ENCODE results near the gene TMEM204.
A peak's percentile ranks its signal among the peaks of the same experiment; 100 is the strongest.

TMEM204 gene

GRCh38 chr16:1524366-1524765 lies 9.1 kb upstream of the TMEM204 start:
- no peak for DNase-seq

DNA sequence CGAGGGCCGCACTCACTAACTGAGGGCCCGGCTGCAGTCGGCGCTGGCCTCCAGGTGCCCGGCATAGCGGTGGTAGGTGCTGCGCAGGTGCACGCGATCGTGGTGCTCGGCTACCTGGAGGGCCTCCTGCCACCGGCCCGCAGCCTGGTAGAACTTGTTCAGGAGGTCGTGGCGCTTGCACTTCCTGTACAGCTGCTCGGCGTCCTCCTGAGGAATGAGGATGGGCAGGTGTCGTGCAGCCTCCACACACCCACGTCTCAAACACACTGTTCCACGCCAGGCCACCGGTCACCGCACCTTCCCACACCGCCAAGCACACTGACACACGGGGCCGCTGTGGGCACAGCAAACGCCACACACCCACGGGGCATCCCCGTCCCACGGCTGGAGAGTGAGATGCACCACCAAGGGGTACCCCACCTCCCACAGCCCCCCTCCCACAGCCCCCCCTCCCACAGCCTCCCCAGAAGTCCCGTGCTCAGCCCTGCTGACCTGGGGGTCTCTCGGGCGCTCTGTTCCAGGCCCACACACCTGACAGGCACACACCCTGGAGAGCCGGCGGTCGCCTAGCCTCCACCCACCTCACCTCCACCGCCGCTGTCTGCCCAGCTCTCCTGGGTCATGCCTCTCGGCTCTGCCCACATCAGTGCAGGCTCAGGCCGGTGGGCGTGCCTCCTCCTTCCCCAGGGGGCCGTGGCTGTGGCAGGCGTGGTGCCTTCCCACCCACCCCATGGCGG lies 7.4 kb upstream of the TMEM204 start:
- no peak for DNase-seq

DNA sequence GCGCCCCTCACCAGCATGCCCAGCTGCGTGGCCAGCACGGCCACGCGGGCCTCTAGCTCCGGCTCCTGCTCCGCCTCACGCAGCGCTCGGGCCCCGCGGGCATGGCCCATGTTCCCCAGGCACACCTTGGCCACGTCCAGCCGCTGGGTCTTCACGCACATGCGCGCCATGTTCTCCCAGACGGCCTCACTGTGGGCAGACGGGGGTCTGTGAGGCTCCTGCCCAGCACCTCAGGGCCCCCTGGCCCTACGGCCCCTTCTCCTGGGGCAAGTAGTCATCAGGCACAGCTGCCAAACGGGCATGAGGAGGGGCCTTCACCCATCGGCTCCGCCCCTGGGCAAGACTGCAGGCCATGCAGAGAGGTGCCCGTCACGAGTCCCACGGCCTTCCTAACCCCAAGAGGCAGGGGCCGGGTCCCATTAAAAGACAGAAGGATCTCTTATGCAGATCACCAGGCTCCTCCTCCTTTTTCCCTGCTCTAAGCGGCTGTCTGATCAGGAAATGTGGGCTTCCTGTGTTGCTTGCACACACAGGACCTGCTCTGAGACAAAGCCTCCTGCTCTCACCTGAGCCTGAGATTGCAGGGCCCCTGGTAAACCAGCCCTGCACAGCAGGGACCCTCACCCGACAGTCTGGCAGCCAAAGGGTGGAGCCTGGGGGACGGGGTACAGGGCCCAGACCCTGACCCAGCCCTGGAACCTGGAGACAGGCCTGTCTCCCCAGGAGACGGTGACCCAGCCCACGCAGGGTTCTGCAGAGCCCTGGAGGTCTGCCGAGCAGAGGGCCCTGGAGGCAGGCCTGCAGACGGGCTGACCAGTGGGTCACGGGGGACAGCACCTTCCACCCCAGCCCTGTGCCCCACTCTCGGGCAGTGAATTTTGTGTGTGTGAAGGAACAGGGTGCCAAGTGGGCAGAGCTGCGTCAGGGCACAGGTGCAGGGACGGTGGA lies 6.6 kb upstream of the TMEM204 start:
- DNase-seq, result no peak

DNA sequence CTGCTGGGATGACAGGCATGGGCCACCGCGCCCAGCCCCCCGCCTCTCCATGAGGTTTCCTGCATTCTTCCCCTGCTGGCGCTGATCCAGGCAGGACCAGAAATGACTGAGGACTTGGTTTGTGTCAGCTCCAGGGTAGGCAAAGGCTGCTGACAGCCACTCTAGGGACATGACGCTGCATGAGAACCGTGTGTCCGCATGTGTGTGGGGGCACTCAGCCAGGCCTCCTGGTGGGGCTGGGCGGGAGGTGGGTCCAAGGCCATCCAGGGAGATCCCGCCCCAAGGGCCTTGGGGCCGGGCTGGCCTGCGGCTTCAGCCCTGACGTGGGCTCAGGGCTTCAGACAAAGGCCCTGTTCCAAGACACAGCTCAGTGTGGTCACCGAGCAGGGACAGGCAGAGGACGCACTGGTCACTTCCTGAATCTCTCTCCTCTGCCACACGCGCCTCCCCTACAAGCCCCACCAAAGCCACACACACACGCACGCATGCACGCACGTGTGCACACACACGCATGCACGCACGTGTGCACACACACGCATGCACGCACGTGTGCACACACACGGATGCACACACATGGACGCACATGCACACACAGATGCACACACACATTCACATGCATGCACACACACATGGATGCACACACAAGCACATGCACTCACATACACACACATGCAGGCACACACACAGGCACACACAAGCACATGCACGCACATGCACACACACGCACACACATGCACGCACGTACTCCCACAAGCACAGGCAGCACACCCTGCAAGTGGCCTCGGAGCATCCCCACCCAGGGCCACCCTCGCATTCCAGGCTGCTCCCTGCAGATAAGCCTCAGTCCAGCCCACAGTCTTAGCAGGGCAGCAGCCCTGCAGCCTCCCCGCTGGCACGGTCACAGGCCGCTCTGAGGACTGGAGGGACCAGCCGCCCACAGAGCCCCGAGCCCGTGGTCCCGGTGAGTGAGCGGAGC lies 5.3 kb upstream of the TMEM204 start:
- DNase-seq, result no peak

DNA sequence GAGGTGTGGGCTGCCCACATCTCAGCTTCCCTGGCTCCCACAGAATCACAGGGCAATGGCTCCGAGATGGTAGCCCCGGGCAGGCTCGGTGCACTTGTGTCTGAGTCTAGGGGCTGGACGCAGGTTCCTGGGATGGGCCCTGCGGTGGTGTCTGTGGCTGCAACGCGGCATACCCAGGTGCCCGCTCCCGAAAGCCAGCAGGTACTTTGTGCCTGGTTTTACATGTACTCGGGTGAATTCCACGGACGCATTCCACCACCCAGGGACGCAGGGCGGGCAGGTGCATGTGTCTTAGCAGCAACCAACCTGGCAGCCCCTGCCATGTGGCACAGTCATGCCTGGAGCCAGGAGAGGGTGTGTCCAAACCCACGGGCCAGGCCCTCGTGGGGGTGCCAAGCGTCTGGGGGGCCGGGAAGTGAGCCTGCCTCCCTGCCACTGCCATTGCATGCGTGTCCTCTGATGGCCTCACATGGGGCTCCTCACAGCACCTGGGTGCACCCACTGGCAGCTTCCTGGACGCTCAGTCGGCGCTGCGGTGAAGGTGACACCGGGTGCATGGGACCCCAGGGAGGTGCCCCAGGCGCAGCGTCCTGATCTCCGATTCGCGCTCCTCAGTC lies 4.4 kb upstream of the TMEM204 start:
- no peak for DNase-seq

GRCh38 chr16:1530349-1530882 lies 3.0 kb upstream of the TMEM204 start:
- DNase-seq, result no peak

GRCh38 chr16:1530883-1531637 lies 2.4 kb upstream of the TMEM204 start:
- DNase-seq, result no peak

DNA sequence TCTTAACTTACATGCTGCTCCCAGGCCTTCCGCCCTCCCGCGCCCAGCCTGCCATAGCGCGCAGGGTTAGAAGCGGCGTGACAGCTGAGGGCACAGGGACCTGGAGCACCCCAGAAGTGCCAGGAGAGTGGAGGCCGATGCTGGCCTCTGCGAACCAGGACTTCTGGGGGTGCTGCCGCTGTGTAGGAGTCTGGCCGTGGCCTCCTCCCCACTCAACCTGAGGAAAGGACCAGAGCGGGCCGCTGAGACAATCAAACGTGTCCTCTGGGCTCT lies 1.9 kb upstream of the TMEM204 start:
- no peak for DNase-seq

DNA sequence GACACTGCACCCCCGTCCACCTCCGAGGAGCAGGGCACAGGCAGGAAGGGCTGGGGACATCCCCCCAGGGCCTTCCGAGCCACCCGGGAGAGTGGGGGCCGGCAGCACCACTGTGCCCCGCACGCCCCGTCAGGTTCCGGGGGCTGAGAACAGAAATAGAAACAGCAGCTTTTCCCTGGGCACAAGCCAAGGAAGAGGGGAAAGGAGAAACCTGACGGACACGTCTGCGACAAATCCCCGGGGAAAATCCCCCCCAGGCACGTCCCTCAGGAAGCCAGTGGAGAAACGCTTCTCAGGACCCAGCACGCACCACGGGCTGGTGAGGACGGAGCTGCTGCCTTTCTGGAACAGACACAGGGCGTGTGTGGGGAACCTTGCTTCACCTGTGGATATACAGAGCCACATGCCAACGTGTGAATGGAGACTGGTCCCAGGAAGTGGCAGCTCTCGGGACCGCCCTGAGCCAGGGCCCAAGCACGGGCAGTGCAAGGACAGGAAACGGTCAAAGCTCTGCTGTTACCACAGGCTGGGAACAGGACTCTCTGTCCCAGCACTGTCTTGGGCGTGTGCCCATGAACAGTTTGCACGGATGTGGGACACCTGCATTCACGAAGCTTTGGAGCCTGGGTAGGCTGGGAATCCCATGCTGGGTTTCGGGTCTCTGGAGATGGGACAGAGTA lies 1.2 kb upstream of the TMEM204 start:
- DNase-seq, result no peak

DNA sequence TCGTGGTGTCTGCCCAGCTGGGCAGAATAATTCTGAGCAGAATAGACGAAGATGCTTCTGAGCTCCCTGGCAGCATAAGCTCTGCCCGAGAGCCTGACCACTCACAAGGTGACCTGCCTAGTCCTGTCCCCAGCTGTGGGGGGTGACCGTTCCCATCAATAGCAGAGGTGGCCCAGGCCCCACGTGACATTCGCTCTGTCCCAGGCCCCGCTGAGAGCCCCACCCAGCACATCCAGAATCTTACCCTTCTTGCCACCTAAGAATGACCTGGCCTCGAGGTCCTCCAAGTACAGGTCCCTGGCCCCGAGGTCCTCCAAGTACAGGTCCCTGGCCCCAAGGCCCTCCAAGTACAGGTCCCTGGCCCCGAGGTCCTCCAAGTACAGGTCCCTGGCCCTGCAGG lies 695 bp upstream of the TMEM204 start:
- DNase-seq, result no peak

GRCh38 chr16:1534021-1535020 lies 855 bp downstream of the TMEM204 start:
- DNase-seq, result peak; percentile 42

- no peak for DNase-seq
These were observed 2.2 kb downstream of the TMEM204 start for GRCh38 chr16:1535391-1536291.

DNA sequence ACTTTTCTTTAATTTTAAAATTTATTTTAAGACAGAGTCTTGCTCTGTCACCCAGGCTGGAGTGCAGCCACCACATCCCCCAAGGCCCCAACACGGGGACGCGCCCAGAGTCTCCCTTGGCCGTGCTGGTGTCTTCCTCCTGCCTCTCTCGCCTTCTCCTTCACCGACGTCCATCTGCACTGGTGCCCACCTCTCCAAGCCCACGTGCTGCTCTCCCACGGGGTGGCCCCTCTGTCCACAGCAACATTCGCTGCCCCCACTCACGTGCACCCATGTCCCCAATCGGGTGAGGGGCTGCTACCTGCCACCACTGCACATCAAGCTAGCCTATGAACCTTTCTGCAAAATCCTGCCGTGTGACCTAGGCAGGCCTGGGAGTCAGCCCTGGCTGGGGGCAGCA lies 3.1 kb downstream of the TMEM204 start:
- no peak for DNase-seq

DNA sequence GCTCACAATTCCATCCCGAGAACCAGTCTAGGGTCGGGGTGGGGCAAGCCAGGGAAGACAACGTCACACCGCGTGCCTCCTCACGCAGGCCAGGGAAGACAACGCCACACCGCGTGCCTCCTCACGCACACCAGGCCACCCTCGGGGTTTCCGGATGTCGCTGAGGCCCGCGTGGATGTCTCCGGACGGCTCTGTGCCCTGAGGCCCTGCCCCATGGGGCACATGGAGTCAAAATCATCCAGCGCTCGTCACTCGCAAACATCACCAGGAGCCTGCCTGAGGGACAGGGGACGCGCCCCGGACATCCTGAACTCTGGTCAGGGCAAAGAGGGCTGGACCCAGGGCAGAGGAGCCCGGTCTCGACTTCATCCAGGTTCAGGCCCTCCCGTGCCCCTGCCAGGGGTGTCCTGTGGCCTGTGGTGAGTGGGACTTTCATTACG lies 3.7 kb downstream of the TMEM204 start:
- DNase-seq, result no peak

DNA sequence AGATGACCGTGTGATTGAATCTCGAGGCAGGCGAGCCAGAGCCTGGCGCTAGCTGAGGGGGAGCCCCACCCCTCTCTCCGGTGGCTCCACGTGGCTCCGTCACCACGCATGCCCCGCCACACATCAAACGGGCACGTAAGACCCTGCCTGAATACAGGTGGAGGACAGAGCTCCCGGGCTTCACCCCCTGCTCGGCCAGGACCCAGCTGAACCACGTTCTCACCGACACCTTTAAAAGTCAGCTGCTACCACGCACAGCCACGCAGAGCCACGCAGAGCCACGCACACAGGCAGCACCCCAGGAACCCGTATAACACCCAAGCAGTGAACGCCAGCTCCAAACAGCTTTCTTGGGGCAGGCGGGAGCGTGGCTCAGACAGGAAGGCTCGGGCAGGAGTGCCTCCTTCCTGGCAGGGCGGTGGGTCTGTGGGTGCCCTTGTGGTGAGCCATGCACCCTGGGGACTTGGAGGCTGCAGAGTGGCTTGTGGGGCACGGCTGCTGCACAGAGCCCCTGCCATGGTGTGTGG lies 4.4 kb downstream of the TMEM204 start:
- peak; percentile 46 for DNase-seq

DNA sequence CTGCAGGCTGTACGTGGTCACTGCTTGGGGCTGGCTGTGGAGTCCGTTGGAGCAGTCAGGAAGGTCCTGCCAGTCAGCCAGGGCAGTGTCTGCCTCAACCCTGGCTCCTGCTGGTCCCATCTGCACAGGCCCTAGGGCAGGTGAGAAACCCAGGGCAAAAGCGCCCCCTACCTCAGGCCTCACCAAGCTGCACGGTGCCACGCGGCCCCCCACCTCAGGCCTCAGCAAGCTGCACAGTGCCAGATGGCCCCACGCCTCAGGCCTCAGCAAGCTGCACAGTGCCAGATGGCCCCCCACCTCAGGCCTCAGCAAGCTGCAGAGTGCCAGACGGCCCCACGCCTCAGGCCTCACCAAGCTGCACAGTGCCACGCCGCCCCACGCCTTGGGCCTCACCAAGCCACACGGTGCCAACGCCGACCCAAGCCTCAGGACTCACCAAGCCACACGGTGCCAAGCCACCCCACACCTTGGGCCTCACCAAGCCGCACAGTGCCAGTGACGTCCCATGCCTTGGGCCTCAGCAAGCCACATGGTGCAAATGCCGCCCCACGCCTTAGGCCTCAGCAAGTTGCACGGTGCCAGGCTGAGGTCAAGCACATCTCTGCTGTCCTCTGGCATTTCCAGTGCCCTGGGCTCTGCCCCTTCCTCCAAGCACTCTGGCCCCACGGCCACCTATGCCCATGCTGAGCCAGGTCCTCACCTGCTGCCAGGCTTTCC lies 5.5 kb downstream of the TMEM204 start:
- DNase-seq, result no peak

DNA sequence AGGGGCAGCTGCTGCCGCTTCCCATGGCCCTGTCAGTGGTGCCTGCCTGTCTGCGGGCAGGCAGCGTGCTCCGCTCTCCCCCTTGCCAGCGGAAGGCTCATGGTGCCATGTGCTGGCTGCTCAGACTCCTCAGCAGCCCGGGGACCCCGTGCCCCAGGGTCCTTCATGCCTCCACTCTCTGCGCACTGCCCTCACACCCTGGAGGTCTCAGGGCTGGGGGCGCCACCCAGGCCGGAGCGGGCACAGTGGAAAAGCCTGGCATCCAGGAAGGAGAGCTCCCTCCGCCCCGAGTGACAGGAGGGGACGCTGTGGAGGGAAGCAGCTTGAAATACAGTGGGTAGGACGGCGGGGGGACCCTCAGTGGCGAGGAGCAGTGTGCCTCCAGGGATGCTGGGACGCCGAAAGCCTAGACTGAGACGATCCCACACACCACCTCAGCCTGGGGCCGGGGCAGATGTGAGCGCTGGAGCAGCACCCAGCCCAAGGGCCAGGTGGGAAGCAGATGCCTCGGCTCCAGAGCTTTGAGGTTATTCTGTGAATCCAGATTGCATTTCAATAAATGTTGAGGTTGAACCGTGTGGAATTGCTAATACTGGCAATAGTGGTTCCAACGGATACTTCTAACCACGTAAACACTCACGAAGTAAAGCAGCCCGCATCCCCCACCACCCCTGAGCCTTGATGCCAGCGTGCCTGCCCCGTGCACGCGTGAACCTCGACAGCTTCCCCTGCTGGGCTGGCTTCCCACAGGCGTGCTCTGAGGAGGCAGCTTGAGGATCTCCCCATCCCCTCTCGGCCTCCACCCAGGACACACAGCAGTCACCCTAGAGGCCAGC lies 6.5 kb downstream of the TMEM204 start:
- no peak for DNase-seq

Data from stimulated activated CD4-positive, alpha-beta T cell treated with anti-CD3 and anti-CD28 coated beads, Interleukin-4, amount 100 ng/mL, for 1 hour (primary cell).